NK-92 (cell line): ENCODE measurements around the gene KRTAP9-9.
"Not testable (repeated sequence)": the region's sequence is repeated elsewhere in the genome, so short reads cannot be mapped to it uniquely, and the experiment has no call there.

ENCODE experiments used
- DNase-seq: peaks from one replicate; lab custom pipeline; 2025; ENCODE audit not compliant: unreplicated experiment; lab: John Stamatoyannopoulos, UW

KRTAP9-9 gene

DNA sequence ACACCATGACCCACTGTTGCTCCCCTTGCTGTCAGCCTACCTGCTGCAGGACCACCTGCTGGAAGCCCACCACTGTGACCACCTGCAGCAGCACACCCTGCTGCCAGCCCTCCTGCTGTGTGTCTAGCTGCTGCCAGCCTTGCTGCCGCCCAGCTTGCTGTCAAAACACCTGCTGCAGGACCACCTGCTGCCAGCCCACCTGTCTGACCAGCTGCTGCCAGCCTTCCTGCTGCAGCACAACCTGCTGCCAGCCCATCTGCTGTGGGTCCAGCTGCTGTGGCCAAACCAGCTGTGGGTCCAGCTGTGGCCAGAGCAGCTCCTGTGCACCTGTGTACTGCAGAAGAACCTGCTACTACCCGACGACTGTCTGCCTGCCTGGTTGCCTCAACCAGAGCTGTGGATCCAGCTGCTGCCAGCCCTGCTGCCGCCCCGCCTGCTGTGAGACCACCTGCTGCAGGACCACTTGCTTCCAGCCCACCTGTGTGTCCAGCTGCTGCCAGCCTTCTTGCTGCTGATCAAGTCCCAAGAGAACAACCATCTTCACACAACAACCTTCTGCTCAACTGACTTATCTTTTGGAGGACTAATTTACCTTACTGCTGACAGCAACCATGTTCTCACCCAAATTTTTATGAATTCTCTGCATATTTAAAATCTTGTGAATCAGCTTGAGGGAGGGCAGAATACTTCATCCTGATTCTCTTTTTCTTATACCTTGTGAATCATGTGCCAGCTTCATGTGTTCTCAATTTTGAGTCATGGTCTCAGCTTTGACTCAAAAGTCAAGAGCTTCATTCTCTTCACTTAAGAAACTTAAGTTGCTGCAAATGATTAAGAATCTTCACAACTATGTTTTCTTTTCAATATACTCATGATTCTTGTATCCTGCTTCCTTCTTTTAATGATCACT is at the start of gene KRTAP9-9:
Gene KRTAP9-9 (plus strand): TSS at position 4 of the 910 bp plus-strand sequence.
- DNase-seq, result not testable (repeated sequence)

DNA sequence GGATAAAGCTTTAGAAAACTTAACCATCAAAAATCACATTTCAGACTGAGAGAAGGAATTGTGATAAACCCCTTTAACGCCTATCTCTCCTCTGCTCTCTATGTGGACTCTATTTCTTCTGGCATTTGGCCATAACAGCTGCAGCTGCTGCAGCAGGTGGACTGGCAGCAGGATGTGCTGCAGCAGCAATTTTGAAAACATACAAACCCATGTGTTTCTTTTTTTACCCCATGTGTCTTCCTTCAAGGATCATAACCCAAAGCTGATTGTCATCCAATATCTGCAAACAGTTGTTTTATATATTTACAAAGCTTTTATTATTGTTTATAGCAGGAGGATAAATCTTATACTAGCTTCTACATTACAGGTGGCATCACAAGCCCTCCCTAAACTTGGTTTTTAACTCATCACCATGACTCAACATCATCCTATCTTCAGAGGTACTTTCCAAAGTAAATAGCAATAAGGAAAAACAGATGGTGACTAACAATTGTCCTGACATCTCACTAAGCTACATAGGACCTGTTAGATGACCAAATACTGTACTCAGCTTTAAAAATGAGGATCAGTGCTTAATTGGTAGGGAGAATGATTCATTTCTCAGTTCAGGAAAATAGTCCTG is 43.2 kb upstream of the KRTAP9-9 start:
- no peak for DNase-seq

DNA sequence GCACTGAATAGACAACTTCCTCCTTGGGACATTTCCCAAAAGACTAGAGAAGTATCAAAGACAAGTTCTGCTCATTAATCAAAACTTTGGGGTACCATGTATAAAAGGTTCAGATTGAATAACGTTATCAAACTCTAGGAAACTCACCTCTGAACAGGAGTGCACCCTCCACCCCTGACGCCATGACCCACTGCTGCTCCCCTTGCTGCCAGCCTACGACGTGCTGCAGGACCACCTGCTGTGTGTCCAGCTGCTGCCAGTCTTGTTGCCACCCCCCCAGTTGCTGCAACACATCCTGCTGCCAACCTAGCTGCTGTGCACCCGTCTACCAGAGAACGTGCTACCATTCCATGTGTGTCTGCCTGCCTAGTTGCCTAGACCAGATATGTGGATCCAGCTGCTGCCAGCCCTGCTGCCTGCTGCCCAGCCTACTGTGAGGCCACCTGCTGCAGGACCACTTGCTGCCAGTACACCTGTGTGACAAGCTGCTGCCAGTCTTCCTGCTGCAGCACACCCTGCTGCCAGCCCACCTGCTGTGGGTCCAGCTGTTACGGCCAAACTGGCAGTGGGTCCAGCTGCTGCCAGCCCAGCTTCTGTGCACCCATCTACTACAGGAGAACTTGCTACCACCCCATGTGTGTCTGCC is 42.5 kb upstream of the KRTAP9-9 start:
- no peak for DNase-seq

DNA sequence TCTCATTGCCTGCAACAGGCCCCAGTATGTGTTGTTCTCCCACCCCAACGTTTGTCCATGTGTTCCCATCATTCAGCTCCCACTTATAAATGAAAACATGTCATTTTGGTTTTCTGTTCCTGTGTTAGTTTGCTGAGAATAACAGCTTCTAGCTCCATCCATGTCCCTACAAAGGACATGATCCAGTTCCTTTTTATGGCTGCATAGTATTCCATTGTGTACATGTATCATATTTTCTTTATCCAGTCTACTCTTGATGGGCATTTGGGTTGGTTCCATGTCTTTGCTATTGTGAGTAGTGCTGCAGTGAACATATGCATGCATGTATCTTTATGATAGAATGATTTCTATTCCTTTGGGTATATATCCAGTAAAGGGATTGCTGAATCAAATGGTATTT is 39.5 kb upstream of the KRTAP9-9 start:
- DNase-seq, result no peak

DNA sequence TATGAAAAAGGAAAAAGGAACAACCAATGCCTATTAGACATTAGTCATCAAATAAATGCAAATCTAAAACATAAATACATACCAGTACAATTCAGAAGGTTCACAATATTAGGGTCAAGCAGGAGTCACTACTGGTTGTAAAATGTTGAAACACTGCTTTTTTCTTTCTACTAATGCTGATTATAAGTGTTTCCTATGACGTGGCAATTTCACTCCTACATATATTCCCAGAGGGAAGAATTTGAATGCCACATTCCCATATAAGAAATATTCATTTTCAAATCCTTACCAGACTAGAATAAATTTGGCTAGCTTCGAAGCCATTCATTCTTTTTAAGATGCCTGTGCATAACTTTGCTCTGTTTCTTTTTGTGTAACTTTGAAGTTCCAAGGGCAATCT is 31.4 kb upstream of the KRTAP9-9 start:
- no peak for DNase-seq

DNA sequence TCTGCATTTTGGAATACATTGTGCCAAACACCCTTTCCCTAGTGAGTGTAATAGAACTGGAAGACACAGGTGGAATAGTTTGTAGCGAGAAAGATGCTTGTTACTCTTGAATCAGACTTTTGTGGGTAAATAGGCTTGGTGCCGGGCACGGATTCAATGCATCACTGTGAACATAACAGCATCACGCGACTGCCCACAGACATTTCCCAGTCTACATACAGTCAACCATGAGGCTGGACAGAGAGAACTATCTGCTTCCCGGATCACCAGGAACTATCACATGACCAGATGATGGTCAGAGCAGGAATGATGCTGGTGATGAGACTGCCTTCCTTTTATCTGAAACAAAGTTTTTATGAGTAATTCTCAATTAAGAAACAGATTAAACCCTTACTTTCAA is 29.1 kb upstream of the KRTAP9-9 start:
- no peak for DNase-seq

DNA sequence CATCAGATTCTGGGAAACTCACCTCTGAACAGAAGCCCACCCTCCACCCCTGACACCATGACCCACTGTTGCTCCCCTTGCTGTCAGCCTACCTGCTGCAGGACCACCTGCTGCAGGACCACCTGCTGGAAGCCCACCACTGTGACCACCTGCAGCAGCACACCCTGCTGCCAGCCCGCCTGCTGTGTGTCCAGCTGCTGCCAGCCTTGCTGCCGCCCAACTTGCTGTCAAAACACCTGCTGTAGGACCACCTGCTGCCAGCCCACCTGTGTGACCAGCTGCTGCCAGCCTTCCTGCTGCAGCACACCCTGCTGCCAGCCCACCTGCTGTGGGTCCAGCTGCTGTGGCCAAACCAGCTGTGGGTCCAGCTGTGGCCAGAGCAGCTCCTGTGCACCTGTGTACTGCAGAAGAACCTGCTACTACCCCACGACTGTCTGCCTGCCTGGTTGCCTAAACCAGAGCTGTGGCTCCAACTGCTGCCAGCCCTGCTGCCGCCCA is 28.5 kb upstream of the KRTAP9-9 start, which contains the start of gene KRTAP9-2:
Gene KRTAP9-2 (plus strand): TSS at position 51 of the 498 bp plus-strand sequence. CDS start 7 bp downstream, at position 58.
- not testable (repeated sequence) for DNase-seq

DNA sequence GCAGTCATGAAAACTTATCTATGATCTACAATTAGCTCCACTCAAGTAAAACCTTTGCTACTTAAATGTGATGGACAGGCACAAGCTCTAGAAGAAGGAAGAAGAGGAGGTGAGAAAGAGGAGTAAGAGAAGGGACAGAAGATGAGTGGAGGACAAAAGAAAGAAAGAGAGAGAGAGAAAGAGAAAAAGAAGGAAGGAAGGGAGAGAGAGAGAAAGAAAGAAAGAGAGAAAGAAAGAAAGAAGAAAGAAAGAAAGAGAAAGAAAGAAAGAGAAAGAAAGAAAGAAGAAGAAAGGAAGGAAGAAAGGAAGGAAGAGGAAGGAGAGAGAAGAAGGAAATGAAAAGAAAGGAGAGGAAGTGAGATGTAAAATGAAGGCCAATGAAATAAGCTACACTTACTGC is 25.1 kb upstream of the KRTAP9-9 start:
- no peak for DNase-seq

DNA sequence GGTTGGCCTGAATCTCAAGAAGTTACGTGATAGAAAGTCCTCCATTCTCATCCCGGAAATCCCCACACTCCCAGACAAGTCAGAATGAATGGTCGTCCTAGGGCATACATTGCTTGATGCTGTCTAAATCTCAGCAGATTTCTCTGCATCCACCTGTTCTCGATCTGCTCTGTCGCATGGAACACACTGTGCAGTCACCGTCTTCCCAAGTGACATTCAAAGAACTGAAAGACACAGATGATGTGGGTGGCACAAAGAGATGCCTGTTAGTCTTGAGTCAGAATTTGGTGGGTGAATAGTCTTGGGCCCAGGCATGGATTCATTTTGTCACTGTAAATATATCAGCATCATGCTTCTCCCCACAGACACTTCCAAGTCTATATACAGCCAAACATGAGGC is 23.5 kb upstream of the KRTAP9-9 start:
- DNase-seq, result no peak

DNA sequence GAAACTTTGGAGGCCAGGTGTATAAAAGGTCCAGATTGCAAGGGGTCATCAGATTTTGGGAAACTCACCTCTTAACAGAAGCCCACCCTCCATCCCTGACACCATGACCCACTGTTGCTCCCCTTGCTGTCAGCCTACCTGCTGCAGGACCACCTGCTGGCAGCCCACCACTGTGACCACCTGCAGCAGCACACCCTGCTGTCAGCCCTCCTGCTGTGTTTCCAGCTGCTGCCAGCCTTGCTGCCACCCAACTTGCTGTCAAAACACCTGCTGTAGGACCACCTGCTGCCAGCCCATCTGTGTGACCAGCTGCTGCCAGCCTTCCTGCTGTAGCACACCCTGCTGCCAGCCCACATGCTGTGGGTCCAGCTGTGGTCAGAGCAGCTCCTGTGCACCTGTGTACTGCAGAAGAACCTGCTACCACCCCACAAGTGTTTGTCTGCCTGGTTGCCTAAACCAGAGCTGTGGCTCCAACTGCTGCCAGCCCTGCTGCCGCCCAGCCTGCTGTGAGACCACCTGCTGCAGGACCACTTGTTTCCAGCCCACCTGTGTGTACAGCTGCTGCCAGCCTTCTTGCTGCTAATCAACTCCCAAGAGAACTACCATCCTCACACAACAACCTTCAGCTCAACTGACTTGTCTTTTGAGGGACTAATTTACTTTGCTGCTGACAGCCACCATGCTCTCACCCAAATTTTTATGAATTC is 22.6 kb upstream of the KRTAP9-9 start, which contains the start of gene KRTAP9-3:
Gene KRTAP9-3 (plus strand): TSS at position 51 of the 707 bp plus-strand sequence. CDS start 53 bp downstream, at position 104.
- not testable (repeated sequence) for DNase-seq

DNA sequence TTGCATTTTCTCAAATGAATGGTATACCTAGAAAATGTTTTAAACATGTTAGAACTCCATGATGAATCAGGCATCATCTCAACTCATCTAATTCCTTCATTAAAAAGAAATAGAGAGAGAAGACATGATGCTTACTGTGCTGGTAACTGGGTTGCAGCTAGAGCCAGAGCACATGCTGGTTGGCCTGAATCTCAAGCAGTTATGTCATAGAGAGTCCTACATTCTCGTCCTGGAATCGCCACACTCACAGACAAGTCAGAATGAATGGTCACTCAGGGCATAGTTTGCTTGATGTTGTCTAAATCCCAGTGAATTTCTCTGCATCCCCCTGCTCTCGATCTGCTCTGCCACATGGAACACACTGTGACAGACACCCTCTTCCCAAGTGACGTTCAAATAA is 18.1 kb upstream of the KRTAP9-9 start:
- not testable (repeated sequence) for DNase-seq

DNA sequence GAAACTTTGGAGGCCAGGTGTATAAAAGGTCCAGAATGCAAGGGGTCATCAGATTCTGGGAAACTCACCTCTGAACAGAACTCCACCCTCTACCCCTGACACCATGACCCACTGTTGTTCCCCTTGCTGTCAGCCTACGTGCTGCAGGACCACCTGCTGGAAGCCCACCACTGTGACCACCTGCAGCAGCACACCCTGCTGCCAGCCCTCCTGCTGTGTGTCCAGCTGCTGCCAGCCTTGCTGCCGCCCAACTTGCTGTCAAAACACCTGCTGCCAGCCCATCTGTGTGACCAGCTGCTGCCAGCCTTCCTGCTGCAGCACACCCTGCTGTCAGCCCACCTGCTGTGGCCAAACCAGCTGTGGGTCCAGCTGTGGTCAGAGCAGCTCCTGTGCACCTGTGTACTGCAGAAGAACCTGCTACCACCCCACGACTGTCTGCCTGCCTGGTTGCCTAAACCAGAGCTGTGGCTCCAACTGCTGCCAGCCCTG is 17.2 kb upstream of the KRTAP9-9 start, which contains the start of gene KRTAP9-8:
Gene KRTAP9-8 (plus strand): TSS at position 51 of the 489 bp plus-strand sequence. CDS start 53 bp downstream, at position 104.
- DNase-seq, result not testable (repeated sequence)

DNA sequence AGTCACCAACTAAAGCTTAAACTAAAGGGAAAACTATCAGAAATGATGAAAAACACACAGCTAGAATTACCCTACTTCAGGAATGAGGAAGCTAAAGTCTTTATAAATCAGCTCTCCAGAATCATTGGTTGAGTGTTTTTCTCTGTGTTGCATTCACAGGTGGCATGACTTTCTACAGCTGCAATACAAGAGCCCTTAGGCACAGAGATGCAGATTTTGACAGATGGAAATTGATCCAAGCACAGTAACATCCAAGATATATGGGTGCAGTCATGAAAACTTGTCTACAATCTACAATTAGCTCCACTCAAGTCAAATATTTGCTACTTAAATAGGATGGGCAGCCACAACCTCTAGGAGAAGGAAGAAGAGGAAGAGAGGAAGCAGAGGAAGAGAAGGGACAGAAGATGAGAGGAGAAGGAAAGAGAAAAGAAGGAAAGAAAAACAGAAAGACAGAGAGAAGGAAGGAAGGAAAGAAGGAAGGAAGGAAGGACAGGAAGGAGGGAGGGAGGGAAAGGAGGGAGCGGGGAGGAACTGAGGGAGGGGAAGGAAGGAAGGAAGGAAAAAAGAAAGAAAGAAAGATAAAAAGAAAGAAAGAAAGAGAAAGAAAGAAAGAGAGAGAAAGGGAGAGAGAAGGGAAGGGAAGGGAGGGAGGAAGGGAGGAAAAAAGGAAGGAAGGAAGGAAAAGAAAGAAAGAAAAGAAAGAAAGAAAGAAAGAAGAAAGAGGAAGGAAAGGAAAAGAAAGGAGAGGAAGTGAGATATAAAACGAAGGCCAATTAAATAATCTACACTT is 8.0 kb upstream of the KRTAP9-9 start:
- not testable (repeated sequence) for DNase-seq

DNA sequence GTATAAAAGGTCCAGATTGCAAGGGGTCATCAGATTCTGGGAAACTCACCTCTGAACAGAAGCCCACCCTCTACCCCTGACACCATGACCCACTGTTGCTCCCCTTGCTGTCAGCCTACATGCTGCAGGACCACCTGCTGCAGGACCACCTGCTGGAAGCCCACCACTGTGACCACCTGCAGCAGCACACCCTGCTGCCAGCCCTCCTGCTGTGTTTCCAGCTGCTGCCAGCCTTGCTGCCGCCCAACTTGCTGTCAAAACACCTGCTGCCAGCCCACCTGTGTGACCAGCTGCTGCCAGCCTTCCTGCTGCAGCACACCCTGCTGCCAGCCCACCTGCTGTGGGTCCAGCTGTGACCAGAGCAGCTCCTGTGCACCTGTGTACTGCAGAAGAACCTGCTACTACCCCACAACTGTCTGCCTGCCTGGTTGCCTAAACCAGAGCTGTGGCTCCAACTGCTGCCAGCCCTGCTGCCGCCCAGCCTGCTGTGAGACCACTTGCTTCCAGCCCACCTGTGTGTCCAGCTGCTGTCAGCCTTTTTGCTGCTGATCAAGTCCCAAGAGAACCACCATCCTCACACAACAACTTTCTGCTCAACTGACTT is 5.4 kb upstream of the KRTAP9-9 start, which contains the start of gene KRTAP9-4:
Gene KRTAP9-4 (plus strand): TSS at position 51 of the 604 bp plus-strand sequence. CDS start 34 bp downstream, at position 85.
- DNase-seq, result not testable (repeated sequence)

DNA sequence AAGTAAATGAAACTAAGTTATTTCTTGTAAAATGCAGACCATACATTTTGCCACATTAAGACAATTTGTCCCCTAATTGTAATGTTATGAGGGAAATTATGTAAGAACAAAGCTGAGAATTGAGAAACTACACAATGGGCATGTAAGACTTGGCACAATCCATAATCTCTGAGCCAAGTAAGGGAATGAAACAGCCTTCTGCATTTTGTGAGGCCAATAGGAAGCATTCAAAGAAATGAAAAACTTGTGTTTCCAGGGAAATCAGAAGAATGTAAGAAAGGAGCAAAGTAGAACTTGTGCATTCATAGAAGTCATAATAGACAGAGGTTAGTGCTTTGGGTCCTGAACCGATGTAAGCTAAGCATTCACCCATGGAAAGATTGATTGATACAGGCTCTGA is 3.9 kb upstream of the KRTAP9-9 start:
- no peak for DNase-seq

DNA sequence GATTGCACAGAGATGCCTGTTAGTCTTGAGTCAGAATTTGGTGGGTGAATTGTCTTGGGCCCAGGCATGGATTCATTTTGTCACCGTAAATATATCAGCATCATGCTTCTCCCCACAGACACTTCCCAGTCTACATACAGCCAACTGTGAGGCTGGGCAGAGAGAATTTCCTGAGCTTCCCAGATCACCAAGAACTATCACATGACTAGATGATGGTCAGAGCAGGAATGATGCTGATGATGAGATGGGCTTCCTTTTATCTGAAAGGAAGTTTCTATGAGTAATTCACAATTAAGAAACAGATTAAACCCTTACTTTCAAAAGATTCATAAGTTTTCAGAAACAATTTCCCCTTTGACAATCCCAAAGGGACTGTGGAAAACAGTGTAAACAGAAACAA is 323 bp upstream of the KRTAP9-9 start:
- DNase-seq, result no peak

DNA sequence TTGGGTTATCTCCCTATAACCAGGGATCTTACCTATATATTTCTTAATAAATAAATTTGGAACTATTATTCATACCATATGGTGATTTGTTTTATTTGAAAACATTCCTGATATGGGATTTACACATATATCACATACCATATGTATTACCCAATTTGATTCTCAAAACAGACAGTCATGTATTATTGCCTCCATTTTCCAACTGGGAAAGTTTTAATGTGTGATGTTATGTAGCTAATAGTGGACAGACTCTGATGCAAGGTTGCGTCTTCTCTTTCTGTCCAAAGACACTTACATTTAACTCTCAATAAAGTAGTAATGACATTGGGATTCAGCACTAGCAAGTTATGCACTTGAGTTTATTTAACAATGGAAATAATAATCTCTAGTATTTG is 1.1 kb downstream of the KRTAP9-9 start:
- no peak for DNase-seq

DNA sequence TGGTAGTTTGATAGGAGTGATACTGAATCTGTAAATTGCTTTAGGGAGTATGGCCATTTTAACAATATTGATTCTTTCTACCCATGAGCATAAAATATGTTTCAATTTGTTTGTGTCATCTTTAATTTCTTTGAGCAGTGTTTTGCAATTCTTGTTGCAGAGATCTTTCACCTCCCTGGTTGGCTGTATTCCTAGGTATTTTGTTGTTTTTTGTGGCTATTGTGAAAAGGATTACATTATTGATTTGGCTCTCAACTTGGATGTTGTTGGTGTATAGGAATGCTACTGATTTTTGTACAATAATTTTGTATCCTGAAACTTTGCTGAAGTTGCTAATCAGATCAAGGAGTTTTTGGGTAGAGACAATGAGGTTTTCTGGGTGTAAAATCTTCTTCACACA is 3.2 kb downstream of the KRTAP9-9 start:
- no peak for DNase-seq

DNA sequence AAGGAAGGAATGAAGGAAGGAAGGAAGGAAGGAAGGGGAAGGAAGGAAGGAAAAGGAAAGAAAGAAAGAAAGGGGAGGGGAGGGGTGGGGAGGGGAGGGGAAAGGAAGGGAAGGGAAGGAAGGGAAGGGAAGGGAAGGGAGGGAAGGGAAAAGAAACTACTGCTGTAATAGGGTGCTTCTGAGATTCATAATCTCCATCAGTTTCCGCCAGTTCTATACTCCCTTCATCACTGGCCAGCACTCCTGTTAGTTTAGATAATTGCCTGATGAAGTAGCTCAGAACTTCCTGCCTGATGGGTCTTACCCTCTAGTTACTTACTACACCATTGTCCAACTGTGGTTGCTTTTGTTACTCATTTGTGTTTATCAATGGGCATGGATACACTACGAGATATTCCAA is 8.0 kb downstream of the KRTAP9-9 start:
- no peak for DNase-seq
